GM21737 (cell line): ENCODE data around the gene RNU1-2.
"Not testable (repeated sequence)": the region's sequence is repeated elsewhere in the genome, so short reads cannot be mapped to it uniquely, and the experiment has no call there.

Experiments used
- ATAC-seq: cut with Tn5 transposase; IDR thresholded peaks from one replicate; pipeline ENCODE4 v1.9.1; 2021; ENCODE audit warnings: mild to moderate bottlenecking, moderate library complexity; ENCODE audit not compliant: unreplicated experiment

Gene RNU1-2

DNA sequence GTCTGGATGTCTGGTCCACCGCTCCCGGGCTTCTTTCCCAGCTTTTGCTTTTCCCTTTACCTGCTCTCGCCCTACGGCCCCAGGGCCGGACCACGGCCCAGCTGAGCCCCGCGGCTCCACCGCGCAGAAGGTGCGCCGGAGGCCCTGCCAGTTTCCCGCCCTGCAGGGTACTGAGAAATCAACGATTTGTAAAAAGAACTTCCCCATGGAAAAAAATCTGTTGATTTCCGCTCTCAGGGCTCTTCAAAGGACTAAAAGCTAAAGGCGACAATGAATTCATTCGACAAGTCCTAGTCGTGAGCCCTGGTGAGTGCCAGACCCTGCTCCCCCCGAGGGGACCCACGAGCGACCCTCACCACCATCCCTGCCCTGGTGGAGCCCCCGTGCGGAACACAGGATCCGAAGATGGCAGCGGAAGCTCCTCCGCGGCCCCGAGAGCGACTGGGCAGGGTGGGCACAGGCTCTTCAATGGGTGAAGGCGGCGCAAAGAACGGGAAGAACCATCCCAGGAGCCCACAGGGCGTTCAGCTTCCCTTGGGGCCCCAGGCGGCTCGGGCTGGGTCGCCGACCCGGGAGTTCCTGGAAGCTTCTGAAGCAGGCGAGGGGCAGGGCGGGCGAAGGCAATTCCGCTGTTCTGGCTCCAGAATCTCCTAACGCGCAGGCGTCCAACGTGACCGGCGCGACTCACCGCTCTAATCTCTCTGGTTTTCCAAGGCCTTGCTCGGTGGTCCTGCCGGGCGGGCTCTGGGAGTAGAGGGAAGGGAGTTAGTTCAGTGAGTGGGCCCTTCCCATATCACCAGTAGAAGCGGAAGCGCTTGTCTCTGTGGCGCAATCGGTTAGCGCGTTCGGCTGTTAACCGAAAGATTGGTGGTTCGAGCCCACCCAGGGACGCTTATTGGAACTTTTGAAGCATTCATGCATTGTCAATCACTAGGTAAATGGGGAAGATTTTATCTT lies 6.6 kb upstream of the RNU1-2 start:
- no peak for ATAC-seq

DNA sequence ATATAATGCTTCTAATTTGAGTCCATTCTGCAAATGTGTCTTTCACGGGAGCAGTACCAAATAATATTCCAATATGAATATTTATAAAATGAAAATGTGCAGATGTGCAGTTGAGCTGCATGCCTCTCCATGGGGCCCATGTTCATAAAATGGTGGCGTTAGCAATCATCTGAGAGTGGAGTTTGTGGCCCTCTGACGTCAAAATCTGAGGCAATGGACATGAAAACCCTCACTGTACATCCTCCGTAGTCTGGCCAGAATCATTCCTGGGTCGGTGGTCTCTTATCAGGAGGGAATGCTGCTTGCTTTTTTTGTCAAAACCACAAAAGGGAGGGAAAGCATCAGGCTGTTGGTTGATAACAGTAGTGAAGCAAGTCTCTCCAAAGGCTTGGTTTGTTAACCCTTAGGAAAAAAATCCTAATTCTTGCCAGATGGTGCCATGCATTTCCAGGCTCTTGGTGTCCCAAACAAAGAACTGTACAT lies 5.2 kb upstream of the RNU1-2 start:
- ATAC-seq: not testable (repeated sequence)

DNA sequence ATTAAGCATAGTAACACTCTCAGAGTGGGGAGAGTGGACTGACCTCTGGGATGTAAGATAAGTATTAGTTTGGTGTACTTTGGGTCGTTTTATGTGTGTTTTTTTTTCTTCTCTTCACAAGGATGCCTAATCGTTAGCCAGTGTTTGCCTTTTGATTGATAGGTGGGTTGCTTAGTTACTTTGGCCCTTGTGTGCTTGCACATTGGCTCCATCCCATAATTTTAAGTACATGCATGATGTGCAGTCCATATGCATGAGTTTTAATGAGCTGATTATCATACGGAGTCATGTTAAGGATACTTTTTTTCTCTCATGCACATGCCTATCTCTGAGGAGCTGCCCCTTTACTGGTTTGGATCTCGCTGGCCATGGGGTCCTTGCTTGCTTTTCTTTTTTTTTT lies 4.7 kb upstream of the RNU1-2 start:
- ATAC-seq: not testable (repeated sequence)

DNA sequence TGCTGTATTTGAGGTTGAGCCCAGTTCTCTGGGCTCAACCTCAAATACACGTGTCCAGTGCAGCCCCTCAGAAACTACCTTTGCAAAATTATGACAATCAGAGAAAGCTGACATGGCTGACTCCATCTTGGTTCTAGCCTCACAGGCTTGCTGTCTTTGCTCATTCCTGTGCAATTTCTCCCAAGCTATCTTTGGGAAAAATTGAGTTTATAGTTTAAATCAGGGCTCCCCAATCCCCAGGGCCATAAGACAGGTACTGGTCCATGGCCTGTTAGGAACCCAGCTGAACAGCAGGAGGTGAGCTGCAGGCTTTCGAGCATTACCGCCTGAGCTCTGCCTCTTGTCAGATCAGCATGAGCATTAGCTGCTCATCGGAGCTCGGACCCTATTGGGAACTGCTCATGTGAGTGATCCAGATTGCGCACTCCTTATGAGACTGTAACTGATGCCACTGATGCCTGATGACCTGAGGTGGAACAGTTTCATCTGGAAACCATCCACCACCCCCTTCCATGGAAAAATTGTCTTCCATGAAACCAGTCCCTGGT lies 2.7 kb upstream of the RNU1-2 start:
- not testable (repeated sequence) for ATAC-seq

DNA sequence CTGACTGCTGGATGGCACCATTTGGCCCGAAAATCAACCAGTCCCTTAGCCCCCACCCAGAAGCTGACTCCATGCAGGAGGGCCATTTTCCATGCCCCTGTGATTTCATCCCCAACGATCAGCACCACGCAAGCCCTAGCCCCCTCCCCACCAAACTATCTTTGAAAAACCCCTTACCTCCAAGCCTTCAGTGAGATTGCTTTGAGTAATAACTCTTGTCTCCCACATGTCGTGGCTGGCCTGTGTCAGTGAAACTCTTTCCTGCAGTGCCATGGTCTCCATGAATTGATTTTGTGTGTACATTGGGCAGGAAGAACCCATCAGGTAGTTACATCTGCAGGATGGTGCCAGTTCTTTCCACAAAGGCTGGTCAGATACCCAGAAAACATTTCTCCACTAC lies 2.0 kb upstream of the RNU1-2 start:
- not testable (repeated sequence) for ATAC-seq

DNA sequence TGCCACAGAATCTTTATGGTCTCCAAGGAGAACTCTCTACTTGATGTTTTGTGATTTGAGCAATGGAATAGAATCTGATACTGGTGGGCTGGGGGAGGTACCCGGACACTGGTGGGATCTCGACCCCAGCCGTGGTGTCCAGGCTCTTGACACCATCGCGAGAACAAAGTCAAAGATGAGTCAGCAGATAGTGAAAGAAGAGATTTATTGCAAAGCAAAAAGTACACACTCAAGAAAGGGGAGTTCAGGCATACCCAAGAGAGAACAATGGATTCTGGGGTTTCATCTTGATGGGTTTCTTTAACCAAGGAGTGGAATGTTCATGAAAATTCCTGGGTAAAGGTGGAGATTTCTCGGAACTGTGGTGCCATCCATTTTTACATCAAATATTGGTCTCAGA lies 1.4 kb upstream of the RNU1-2 start:
- ATAC-seq: not testable (repeated sequence)

DNA sequence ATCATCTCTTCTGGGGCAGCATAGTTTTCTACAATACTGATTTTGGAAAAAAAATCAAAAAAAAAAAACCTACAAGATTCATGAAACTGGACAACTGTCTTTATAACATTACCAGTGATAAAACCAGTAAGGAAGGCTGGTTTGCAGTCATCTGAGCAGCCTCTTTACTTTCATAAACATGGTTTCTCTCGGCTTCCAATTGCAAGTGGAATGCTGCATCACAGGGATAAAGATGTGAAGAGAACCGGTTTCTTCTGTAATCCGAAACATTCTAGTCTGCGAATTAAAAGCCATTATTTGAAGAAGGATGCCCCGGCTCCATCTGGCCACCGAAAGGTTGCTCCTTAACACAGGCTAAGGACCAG lies 565 bp upstream of the RNU1-2 start:
- not testable (repeated sequence) for ATAC-seq

DNA sequence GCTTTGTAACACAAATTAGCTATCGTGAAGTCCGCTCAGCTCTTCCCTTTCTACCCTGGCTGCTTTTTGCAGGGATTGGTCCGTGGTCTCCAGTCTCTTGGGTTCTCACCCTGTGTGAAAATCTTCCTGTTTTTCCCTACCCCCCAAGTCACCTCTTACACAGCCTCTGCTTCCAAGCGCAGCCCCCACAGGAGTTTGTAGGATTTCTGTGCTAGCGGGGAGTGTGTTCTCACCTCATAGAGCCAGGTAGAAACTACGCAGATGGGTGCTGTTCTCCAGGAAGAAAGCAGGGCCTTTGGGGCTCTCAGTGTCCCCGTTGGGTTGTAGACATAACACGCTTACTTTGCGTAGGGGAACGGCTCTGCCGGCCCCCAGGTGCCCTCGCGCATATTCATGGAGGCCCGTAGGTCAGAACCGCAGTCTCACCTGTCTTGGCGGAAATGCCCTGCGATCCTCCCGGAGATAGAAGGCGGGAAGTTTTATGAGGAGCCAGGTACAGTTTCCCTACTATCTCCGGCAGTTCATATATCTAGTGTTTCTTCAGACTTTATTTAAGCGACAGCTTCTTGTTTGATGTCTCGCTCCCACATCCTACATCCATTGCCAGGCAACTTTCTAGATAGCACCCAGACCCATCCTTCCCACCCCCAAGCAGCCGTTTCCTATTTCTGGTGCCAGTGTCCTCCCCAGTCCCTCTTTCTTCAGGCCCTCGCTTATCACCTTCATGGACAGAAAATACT lies 706 bp downstream of the RNU1-2 start:
- ATAC-seq: peak; percentile 27

DNA sequence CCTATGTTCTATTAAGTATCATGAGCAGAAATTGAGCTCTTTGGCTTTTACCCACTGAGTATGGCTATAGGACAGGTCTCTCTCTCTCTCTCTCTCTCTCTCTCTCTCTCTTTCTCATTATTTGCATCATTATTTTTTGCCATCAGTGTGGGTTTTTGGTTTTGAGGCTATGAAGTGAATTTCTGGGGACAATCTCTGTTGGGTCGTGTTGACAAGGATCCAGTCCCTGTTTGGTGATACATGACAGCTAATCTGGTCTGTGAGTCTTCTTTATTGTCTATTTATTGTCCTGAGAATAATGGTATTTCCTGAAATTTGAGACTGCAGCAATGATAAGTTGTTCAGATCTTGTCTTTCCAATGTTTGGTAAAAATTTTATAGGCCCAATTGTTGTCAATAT lies 1.9 kb downstream of the RNU1-2 start:
- ATAC-seq: not testable (repeated sequence)

DNA sequence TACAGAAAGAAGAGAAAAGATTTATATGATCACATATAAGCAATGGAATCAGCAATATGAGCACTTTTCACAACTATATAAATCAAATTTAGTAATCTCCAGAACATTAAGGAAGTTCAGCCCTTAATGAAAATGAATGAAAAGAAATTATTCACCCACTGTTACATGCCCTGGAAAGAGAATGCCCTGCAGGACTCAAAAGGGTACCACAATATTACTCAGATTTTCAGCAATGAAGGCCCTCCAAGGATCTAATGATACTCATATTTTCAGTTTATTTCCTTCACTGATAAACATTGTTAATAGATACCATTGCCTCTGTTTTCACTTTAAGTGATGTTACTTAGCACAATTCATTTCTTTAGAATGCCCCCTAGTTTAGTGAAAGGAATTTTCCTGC lies 2.5 kb downstream of the RNU1-2 start:
- ATAC-seq: not testable (repeated sequence)

DNA sequence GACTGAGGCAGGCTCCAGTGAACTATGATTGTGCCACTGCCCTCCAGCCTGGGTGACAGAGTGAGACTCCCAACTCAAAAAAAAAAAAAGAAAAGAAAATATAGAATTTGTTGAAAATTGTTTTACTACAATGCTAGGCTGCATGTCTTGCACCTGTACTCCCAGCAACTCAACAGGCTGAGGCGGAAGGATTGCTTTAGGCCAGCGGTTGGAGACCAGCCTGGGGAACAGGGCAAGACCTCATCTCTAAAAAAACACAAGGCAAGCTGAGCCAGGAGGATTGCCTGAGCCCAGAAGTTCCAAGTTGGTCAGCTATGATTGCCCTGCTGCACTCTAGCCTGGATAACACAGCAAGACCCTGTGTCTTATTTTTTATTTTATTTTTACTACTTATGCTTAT lies 3.2 kb downstream of the RNU1-2 start:
- ATAC-seq: not testable (repeated sequence)

DNA sequence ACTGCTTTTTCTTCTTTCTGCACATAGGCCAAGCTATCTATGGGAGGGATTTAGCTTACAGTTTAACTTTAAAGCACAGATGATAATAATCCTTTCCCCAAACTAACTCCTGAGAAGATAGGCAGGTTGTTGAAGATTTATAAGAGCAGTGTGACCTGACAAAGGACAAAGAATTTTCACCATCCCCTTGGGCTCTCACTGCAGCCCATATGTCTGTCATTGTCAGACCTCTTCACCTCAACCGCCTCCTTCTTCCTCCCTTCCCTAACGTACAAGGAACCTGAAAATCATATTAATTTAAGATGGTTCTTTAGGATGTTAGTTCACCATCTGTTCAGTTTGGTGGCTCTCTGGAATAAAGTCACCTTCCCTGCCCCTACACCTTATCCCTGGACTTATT lies 5.0 kb downstream of the RNU1-2 start:
- no peak for ATAC-seq

DNA sequence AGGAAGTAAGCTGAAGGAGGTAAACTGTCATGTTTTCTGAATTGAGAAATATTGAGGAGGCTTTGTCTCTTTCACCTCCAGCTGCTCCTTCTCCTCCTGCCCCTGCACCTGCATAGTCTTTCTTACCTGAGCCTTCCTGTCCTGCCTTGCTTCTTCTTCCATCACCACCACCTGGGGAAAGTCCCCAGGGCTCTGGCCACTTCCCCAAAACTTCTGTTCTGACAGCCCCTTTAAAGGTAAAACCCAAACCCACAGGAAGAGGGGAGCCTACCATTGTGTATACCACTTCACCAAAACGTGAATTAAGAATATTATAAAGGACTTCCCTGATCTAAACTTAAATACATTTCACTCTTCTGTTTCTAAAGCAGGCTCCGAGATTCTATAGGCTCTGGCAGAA lies 5.6 kb downstream of the RNU1-2 start:
- not testable (repeated sequence) for ATAC-seq

DNA sequence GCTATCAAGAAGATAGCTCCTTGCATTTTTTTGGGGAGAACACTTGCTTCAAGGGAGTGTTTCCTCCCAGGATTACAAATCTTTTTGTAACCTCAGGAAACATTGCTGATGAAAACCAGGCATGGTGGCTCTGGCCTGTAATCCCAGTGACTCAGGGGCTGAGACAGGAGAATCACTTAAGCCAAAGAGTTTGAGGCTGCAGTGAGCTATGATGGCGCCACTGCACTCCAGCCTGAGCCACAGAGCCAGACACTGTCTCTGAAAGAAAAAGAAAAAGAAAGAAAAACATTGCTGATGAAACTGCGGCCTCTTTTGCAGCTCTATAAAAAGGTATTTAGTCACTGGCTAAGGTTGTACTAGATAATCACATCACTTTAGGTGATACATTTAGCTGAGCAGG lies 7.3 kb downstream of the RNU1-2 start:
- ATAC-seq: no peak

DNA sequence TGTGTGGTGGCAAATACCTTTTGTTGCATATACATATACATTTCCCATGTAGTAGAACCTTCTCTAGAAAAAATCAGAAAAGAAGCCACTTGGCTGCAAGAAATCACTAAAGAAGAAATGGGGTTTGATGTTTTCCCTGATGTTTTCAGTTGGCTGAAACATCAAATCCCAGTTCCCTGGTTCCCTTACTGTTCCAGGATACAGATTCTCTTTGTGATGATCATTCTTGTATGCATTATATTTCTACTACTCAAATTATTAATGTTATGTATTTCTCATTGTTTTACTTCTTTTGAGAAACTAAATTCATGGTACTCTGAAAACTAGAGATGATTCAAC lies 7.6 kb downstream of the RNU1-2 start:
- no peak for ATAC-seq

DNA sequence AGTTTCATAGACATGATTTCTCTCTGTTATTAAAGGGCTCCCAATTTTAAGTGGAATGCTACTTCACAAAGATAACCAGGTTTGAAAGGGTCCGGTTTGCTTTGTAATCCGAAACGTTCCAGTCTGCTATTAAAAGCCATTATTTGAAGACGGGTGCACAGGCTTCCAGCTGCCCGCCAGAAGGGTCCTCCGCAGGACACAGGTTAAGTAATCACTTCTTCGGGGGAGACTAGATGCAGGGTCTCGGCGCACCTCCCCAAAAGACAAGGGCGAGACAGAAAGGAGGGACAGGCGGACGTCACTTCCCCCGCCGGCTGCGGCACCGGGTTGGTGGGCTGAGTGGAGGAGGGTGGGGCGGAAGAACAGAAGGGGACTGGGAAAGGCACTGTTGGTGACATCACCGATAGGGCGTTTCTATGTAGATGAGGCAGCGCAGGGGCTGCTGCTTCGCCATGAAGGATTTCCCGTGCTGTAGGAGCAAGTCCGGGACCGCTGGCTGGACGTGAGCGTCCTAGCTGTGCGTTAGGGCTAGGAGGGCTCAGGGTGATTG lies 8.9 kb downstream of the RNU1-2 start:
- peak; percentile 89 for ATAC-seq

DNA sequence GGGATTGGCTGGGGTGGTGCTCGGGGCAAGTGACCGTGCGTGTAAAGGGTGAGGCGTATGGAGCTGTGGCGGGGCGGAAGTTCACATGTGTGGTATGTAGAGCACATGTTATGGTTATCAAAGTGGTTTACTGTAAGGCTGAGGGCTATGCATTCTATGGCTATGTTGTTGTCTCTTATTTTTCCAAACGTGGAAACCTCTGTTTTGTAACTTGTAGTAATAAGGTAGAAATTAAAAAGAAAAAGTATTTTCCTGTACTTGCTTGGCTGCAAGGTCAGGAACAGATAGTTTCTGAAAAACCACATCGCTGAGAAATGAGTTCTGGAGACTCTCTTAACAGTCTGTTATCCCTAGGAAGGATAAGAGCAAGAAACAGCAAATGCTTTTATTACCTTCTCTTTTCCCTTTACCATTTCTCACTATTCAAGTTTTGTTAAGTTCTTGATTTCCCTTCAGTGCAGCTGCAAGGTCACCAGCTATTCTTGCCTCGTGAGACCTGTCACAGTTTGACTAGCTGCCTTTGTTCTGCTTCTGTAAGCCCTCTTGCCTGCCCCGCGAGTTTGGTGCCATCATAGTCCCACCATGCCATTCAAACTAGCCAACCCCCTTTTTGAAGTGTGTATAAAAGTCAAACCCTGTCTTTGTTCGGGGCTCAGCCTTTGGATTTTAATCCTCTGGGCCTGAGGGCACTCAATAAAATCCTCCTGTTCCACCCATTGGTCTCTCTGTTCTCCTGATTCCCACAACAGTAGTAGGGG lies 9.5 kb downstream of the RNU1-2 start:
- peak; percentile 72 for ATAC-seq

DNA sequence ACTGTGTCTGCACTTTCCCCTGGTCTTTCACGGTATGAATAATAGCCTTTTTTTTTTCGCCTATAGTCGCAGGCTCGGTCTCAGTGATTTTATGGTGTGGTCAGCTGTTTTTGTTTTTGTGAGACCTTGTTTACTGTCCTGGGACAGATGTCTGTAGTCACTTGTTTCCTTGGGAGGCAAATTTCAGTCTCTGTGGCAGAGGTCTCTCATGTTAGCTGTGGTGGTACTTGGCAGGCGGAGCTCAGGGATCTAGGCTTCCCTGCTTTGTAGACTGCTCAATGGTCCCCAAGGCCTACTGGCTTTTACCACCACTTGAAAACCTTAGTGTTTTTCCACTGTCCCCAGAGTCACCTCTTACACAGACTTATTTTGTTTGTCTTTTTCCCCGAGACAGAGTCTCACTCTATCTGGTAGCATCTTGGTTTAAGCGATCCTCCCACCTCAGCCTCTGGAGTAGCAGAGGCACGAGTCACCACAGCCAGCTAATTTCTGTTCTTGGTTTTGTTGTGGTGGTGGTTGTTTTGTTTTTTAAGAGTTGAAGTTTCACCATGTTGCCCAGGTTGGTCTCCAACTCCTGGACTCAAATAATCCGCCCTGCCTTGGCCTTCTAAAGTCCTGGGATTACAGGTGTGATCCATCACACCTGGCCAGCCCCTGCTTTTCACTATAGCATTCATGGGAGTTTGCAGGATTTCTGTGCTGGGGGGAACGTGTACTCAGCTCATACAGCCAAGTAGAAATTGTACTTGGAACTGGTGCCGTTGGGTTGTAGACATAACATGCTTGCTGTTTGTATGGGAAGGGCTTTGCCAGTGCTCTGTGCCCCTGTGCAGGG lies 10.3 kb downstream of the RNU1-2 start:
- ATAC-seq: no peak

DNA sequence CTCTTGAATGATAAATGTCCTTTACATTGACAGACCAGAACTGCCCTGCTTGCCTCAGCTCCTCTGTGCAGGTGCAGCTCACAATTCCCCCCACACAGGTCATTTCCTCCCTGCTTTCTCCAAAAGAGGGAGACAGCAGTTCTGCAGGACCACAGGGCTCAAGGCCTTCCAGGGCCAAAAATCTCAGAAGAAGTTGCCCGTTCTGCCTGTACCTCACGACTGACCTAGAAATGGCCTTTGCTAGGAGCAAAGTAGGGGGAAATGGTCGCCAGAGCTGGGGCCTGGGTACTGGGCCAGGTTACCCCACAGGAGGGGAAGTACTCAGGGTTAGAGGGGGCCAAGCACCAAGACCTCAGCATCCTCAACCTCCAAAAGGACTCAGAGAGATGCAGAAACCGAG lies 11.1 kb downstream of the RNU1-2 start:
- no peak for ATAC-seq
